ENCODE data around the gene HRCT1.

DNA sequence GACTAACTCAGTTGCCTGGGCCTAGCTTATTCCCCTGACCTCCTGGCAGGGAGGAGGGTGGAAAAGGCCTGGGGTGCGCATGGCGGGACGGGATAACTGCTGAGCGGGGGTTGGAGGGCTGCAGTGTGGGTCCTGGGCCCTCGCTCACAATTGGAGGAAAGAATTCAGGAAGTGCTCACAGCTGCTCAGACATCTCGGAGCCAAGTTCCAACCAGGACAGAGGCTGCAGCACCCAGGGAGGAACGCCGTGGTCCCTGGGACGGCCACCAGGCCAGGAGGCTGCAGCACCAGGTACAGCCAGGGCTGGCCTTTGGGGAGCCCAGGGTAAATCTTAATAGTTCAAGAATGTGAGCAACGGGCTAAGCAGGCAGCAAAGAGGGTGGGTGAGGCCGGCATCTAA is 3.3 kb downstream of the HRCT1 start, which contains the start of gene SPAAR:
- TF ChIP-seq, protein P1, sequence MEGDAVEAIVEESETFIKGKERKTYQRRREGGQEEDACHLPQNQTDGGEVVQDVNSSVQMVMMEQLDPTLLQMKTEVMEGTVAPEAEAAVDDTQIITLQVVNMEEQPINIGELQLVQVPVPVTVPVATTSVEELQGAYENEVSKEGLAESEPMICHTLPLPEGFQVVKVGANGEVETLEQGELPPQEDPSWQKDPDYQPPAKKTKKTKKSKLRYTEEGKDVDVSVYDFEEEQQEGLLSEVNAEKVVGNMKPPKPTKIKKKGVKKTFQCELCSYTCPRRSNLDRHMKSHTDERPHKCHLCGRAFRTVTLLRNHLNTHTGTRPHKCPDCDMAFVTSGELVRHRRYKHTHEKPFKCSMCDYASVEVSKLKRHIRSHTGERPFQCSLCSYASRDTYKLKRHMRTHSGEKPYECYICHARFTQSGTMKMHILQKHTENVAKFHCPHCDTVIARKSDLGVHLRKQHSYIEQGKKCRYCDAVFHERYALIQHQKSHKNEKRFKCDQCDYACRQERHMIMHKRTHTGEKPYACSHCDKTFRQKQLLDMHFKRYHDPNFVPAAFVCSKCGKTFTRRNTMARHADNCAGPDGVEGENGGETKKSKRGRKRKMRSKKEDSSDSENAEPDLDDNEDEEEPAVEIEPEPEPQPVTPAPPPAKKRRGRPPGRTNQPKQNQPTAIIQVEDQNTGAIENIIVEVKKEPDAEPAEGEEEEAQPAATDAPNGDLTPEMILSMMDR (IDR thresholded peaks at IDR 0.05): no peak
- TF ChIP-seq POLR2AphosphoS5 (IDR thresholded peaks at IDR 0.05) (no peak), POLR2A (IDR thresholded peaks at IDR 0.05) (no peak)

All from gastroesophageal sphincter (tissue), 3 donors.